GM10266 (cell line): ENCODE results near the gene GBX2.
A peak's percentile ranks its signal among the peaks of the same experiment; 100 is the strongest.

ENCODE experiments used
- DNase-seq: peaks from one replicate; pipeline ENCODE4 v3.0.0; 2012; ENCODE audit errors: extremely low spot score
- CTCF ChIP-seq: IDR thresholded peaks from 2 replicates; pipeline ENCODE4 v1.5.1; 2012; ENCODE audit warnings: mild to moderate bottlenecking, low read depth; ENCODE audit not compliant: control insufficient read depth, insufficient read depth; ENCODE audit errors: missing control alignments

GBX2 gene

GRCh38 chr2:236163471-236164200, 4.5 kb downstream of the GBX2 start:
- peak; percentile 33 for DNase-seq
- no peak for TF ChIP-seq CTCF

- TF ChIP-seq CTCF = no peak
- DNase-seq = no peak
Measured at GRCh38 chr2:236162882-236163470, 5.2 kb downstream of the GBX2 start.

GRCh38 chr2:236162031-236162845, 5.9 kb downstream of the GBX2 start:
- no peak for TF ChIP-seq CTCF
- DNase-seq = peak; percentile 48

GRCh38 chr2:236161531-236161930, 6.7 kb downstream of the GBX2 start:
- no peak for DNase-seq
- no peak for TF ChIP-seq CTCF

- TF ChIP-seq CTCF = no peak
- DNase-seq = no peak
Measured at GRCh38 chr2:236161082-236161462, 7.1 kb downstream of the GBX2 start.

GRCh38 chr2:236160366-236161081, 7.7 kb downstream of the GBX2 start:
- TF ChIP-seq CTCF = no peak
- DNase-seq = no peak
